SH-SY5Y (cell line): ENCODE results near the gene AMBN.

Experiments used
- GATA2 ChIP-seq: IDR thresholded peaks from 2 replicates; pipeline ENCODE4 v1.6.1; 2011; ENCODE audit warnings: mild to moderate bottlenecking, low read depth, low read length
- GATA3 ChIP-seq: IDR thresholded peaks from 2 replicates; pipeline ENCODE4 v1.6.1; 2011; ENCODE audit warnings: low read depth, mild to moderate bottlenecking, low read length, moderate library complexity

GRCh38 chr4:70586841-70587240 is 5.2 kb upstream of the AMBN start:
- TF ChIP-seq GATA2 = no peak
- no peak for TF ChIP-seq GATA3
